HG03025 (cell line): Measurements from ENCODE around the gene ACTA2.
"Not testable (repeated sequence)": the region's sequence is repeated elsewhere in the genome, so short reads cannot be mapped to it uniquely, and the experiment has no call there.

Source experiments
- ATAC-seq: cut with Tn5 transposase; IDR thresholded peaks from one replicate; pipeline ENCODE4 v1.9.1; 2021; ENCODE audit warnings: mild to moderate bottlenecking, moderate library complexity; ENCODE audit not compliant: unreplicated experiment, low FRiP score

ACTA2 gene

GRCh38 chr10:88954458-88955083 is 2.0 kb upstream of the ACTA2 start:
- no peak for ATAC-seq

- no peak for ATAC-seq
Measured at GRCh38 chr10:88953662-88954061, 1.1 kb upstream of the ACTA2 start.

GRCh38 chr10:88949912-88950837 is 2.4 kb downstream of the ACTA2 start:
- no peak for ATAC-seq

- ATAC-seq: no peak
Measured at GRCh38 chr10:88949051-88949450, 3.5 kb downstream of the ACTA2 start.

GRCh38 chr10:88946965-88947590 is 5.5 kb downstream of the ACTA2 start:
- ATAC-seq: no peak

GRCh38 chr10:88946200-88946599 is 6.4 kb downstream of the ACTA2 start:
- no peak for ATAC-seq

GRCh38 chr10:88944813-88945212 is 7.8 kb downstream of the ACTA2 start:
- ATAC-seq: no peak

GRCh38 chr10:88943778-88944177 is 8.8 kb downstream of the ACTA2 start:
- ATAC-seq: no peak

GRCh38 chr10:88941026-88941425 is 11.5 kb downstream of the ACTA2 start:
- no peak for ATAC-seq

- no peak for ATAC-seq
Measured at GRCh38 chr10:88938938-88939337, 13.6 kb downstream of the ACTA2 start.

GRCh38 chr10:88938039-88938438 is 14.5 kb downstream of the ACTA2 start:
- ATAC-seq: no peak

- no peak for ATAC-seq
Measured at GRCh38 chr10:88936656-88937055, 15.9 kb downstream of the ACTA2 start.

- no peak for ATAC-seq
Measured at GRCh38 chr10:88934900-88935672, 17.5 kb downstream of the ACTA2 start.

GRCh38 chr10:88933564-88933963 is 19.0 kb downstream of the ACTA2 start:
- ATAC-seq: no peak

GRCh38 chr10:88932539-88933256 is 19.9 kb downstream of the ACTA2 start:
- no peak for ATAC-seq

GRCh38 chr10:88932029-88932428 is 20.5 kb downstream of the ACTA2 start:
- ATAC-seq: not testable (repeated sequence)

GRCh38 chr10:88931548-88931947 is 21.0 kb downstream of the ACTA2 start:
- ATAC-seq: no peak

- no peak for ATAC-seq
Measured at GRCh38 chr10:88928254-88928653, 24.3 kb downstream of the ACTA2 start.

- no peak for ATAC-seq
Measured at GRCh38 chr10:88927416-88927690, 25.2 kb downstream of the ACTA2 start.
